Measurements from ENCODE around the gene KIFC3.

- no peak for TF ChIP-seq EP300 (IDR thresholded peaks at IDR 0.05)
- no peak for TF ChIP-seq CTCF (IDR thresholded peaks at IDR 0.05)
- no peak for TF ChIP-seq POLR2A (IDR thresholded peaks at IDR 0.05)
These were observed 61.7 kb downstream of the KIFC3 start for GRCh38 chr16:57740423-57741071.
